A549 (cell line): ENCODE results near the gene SERF2.

Experiments used
- MAX ChIP-seq: IDR thresholded peaks from 2 replicates; pipeline ENCODE4 v1.6.1; 2012
- TF ChIP-seq, protein P1 (sequence below): fragments of >200 bp; sonication (Bioruptor Twin); formaldehyde crosslinking; IDR thresholded peaks from 3 replicates; pipeline ENCODE4 v1.5.1; 2016

DNA sequence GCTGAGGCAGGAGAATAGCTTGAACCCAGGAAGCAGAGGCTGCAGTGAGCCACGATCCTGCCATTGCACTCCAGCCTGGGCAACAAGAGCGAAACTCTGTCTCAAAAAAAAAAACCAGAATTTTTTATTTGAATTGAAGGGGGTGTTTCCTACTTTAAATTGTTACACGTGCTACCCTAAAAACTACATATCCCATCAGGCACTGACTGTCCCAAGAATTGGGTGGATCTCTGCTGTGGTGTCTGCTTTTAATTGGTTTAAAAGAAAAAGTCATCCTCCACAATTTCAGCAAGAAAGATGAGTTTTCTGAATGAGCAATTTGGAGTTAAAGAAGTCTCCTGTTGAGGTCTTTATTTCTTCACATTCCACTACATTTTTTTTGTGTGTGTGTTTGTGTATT is 43.7 kb upstream of the SERF2 start:
- TF ChIP-seq, protein P1, sequence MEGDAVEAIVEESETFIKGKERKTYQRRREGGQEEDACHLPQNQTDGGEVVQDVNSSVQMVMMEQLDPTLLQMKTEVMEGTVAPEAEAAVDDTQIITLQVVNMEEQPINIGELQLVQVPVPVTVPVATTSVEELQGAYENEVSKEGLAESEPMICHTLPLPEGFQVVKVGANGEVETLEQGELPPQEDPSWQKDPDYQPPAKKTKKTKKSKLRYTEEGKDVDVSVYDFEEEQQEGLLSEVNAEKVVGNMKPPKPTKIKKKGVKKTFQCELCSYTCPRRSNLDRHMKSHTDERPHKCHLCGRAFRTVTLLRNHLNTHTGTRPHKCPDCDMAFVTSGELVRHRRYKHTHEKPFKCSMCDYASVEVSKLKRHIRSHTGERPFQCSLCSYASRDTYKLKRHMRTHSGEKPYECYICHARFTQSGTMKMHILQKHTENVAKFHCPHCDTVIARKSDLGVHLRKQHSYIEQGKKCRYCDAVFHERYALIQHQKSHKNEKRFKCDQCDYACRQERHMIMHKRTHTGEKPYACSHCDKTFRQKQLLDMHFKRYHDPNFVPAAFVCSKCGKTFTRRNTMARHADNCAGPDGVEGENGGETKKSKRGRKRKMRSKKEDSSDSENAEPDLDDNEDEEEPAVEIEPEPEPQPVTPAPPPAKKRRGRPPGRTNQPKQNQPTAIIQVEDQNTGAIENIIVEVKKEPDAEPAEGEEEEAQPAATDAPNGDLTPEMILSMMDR: no peak
- TF ChIP-seq MAX: no peak
